ENCODE measurements around the gene NUPR1.

GRCh38 chr16:28528463-28528867 lies 10.3 kb downstream of the NUPR1 start:
- TF ChIP-seq CTCF (IDR thresholded peaks at IDR 0.05) = no peak
- no peak for TF ChIP-seq ZFX (IDR thresholded peaks at IDR 0.05; ENCODE audit: borderline replicate concordance)
